Embryonic facial prominence (tissue), 1 donor: Measurements from ENCODE around the gene VTI1B.
"Not testable (repeated sequence)": the region's sequence is repeated elsewhere in the genome, so short reads cannot be mapped to it uniquely, and the experiment has no call there.

ENCODE experiments used
- DNase-seq: peaks from one replicate; pipeline ENCODE4 v3.0.0-alpha.2; 2016; ENCODE audit errors: extremely low spot score

Gene VTI1B

GRCh38 chr14:67630186-67630585, 44.2 kb downstream of the VTI1B start:
- no peak for DNase-seq

DNA sequence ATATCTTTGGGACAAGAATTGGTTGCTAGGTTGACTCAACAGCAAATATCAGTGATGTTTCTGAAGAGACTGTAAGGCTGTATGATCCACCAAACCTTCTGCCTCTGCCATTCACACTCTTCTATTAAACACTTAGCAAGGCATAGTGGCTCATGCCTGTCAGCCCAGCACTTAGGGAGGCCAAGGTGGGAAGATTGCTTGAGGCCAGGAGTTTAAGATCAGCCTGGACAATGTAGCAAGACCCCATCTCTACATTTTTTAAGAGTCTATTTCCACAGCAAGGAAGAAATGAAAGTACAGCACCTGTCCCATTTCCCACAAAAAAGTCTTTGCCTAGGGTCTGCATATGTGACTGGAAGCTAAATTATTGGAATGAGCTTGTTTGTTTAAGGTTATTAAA, 46.9 kb downstream of the VTI1B start:
- no peak for DNase-seq

- not testable (repeated sequence) for DNase-seq
Observed at GRCh38 chr14:67626131-67626530, 48.3 kb downstream of the VTI1B start.

- no peak for DNase-seq
Observed at GRCh38 chr14:67623114-67623513, 51.3 kb downstream of the VTI1B start.

- DNase-seq: no peak
Observed at GRCh38 chr14:67622675-67623074, 51.8 kb downstream of the VTI1B start.

DNA sequence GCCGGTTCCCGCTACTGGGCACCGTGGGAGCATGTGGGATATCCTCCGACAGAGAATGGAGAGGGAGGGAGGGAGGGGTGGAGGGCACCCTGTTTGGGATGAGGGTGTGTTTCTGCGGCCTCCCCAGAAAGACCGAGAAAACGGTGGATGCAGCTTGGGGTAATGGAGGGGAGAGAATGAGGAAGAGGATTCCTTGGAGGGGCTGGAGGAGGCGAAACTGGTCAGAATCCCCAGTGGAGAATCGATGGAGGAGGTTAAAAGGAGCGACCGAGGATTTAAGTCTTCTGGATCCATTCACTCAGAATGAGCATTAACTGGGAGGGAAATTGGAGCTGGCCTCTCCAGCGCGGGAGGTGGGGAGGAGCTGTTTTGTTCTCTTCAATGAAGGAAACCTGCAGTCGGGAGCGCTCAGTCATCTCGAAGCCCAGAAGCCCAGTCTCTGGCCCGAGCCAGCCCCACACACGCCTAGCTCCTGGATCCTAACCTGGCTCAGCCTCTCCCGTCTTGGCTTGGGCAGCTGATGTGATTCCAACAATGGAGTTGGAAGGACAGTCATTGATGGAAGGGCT, 54.1 kb downstream of the VTI1B start:
- no peak for DNase-seq

- peak; percentile 84 for DNase-seq
Observed at GRCh38 chr14:67619446-67620216, 54.8 kb downstream of the VTI1B start, which contains the start of gene ARG2. Gene ARG2, plus strand, starts transcription at chr14:67619920. Its CDS starts 58 bp downstream, at chr14:67619978.

DNA sequence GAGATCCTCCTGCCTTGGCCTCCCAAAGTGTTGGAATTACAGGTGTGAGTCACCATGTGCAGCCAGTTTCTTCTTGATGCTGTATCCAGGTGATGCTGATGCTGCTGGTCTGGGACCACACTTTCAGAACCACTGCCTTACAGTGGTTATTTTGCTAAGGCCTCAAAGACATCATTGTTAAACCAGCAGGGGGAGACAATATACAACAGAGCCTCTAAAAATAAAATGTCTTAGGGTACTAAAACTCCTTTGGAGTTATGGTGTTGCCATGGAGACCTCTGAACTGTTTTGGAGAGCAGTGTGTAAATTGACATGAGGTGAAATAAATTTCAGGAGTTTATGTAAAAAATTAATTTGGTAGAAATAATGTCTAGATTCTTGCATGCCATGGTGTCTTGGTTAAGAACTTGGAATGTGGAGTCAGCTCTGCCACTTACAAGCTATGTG, 55.8 kb downstream of the VTI1B start:
- DNase-seq: peak; percentile 74

GRCh38 chr14:67610491-67610890, 63.9 kb downstream of the VTI1B start:
- no peak for DNase-seq

DNA sequence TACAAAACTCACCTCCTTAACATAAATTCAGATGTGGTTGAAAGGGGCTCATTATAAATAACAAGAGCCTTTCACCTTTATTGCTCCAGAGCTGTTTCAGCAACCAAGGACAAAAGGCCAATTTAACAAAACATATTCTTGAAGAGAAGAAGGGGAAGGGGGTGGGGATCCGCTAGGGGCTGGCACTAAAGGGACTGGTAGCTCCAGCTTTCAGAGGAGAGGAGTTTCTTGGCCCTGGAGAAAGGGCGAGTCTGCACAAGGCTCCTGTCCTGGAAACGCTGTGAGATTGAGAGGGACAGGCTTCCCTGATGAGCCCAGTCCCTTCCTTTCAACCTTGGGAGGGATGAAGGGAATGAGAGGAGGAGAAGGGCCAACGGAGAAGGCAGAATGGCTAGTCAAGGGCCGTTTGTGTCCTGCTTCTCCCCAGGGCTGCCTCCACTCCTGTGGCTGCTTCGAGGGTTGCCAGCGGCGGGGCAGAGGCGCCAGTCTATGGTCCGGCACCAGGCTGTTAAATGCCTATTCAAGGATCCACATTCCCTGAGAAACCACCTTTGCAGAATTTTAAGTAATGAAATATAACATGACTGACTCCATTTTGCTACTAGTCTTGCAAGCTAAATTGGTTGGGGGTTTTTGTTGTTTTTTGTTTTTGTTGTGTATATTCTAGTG, 64.7 kb downstream of the VTI1B start:
- DNase-seq: no peak

DNA sequence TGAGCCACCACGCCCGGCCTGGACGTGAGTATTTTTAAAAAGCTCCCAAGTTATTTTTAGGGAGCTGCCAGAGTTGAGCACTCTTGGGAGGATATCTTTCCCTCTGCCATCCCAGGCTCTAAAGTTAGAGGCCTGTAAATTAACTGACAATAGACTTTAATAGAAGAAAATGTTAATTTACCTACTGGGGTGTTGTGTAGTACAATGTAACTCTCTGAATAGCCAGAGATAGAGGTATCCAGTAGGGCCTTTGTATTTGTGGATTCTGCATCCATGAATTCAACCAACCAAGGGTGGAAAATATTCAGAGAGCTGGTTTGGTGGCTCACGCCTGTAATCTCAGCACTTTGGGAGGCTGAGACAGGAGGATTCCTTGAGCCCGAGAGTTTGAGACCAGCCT, 66.8 kb downstream of the VTI1B start:
- DNase-seq: no peak

- DNase-seq: no peak
Observed at GRCh38 chr14:67602995-67603545, 71.4 kb downstream of the VTI1B start.

GRCh38 chr14:67602076-67602475, 72.4 kb downstream of the VTI1B start:
- DNase-seq: no peak

DNA sequence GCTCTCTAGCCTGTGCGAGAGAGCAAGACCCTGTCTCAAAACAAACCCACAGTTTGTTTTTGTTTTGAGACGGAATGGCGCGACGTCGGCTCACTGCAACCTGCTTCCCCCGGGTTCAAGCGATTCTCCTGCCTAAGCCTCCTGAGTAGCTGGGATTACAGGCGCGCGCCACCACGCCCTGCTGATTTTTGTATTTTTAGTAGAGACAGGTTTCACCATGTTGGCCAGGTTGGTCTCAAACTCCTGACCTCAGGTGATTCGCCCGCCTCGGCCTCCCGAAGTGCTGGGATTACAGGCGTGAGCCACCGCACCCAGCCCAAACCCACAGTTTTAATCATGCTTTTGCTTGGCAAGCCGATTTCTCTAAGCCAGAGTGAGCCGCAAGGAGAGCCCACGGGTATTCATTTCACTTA, 73.9 kb downstream of the VTI1B start:
- DNase-seq: not testable (repeated sequence)

GRCh38 chr14:67599698-67600561, 74.5 kb downstream of the VTI1B start, which contains the start of gene PIGH:
Gene PIGH, minus strand, starts transcription at chr14:67600268. Its CDS starts 65 bp downstream, at chr14:67600203.
- DNase-seq: peak; percentile 71
